WTC11 (cell line): Measurements from ENCODE around the gene RHOB. TPM values are rescaled to one million over a fixed set of nuclear protein-coding genes. Genes with fewer than 3 reads are reported as not detected.

Experiments used
- ATAC-seq: fragments of 200-7000 bp; cut with Tn5 transposase; 2 replicates; pipeline ENCODE4 v1.10.0; 2021; ENCODE audit warnings: mild to moderate bottlenecking, moderate library complexity
- CTCF ChIA-PET: fragments of 300-600 bp; sonication (Branson Sonifier 250); formaldehyde crosslinking; loops from one replicate; lab custom pipeline; 2021; ENCODE audit warnings: antibody characterized with exemption; lab: Charles Lee
- POLR2A ChIA-PET: fragments of 350-600 bp; sonication (Branson Sonifier 250); formaldehyde crosslinking; loops from one replicate; lab custom pipeline; 2021; ENCODE audit warnings: antibody characterized with exemption; lab: Charles Lee
- DNase-seq: peaks from one replicate; pipeline ENCODE4 v3.0.0; 2021; ENCODE audit warnings: low spot score
- H3K27ac Mint-ChIP-seq: 2 replicates; pipeline ENCODE4 v1.8.0; 2021; ENCODE audit warnings: mixed read lengths
- H3K27me3 Mint-ChIP-seq: 2 replicates; pipeline ENCODE4 v1.8.0; 2021; ENCODE audit warnings: low read depth, mild to moderate bottlenecking, moderate library complexity, mixed read lengths
- H3K36me3 Mint-ChIP-seq: 2 replicates; pipeline ENCODE4 v1.8.0; 2021; ENCODE audit warnings: mixed read lengths
- H3K4me1 Mint-ChIP-seq: 2 replicates; pipeline ENCODE4 v1.8.0; 2022; ENCODE audit warnings: mixed read lengths
- H3K4me3 Mint-ChIP-seq: 2 replicates; pipeline ENCODE4 v1.8.0; 2021; ENCODE audit warnings: mild to moderate bottlenecking, moderate library complexity, mixed read lengths
- H3K9me3 Mint-ChIP-seq: 2 replicates; pipeline ENCODE4 v1.8.0; 2021; ENCODE audit warnings: mixed read lengths
- AR ChIP-seq: fragments of 250-450 bp; sonication (Bioruptor Pico); IDR thresholded peaks from 2 replicates; pipeline ENCODE4 v1.9.0; 2021; ENCODE audit warnings: mild to moderate bottlenecking
- FOXP1 ChIP-seq: sonication (generic); formaldehyde crosslinking; IDR thresholded peaks from 2 replicates; pipeline ENCODE4 v1.8.0; 2022; ENCODE audit warnings: missing genetic modification reagents, mild to moderate bottlenecking, moderate library complexity, borderline replicate concordance
- GRHL2 ChIP-seq: fragments of 250-450 bp; sonication (Bioruptor Pico); IDR thresholded peaks from 2 replicates; pipeline ENCODE4 v1.8.0; 2022; ENCODE audit warnings: mild to moderate bottlenecking, moderate library complexity; ENCODE audit not compliant: insufficient replicate concordance, severe bottlenecking
- MYBL2 ChIP-seq: sonication (generic); formaldehyde crosslinking; IDR thresholded peaks from 2 replicates; pipeline ENCODE4 v1.8.1; 2023; ENCODE audit warnings: mild to moderate bottlenecking, moderate library complexity, missing genetic modification reagents
- NR3C1 ChIP-seq: sonication (generic); formaldehyde crosslinking; conservative IDR thresholded peaks from 2 replicates; pipeline ENCODE4 v1.8.1; 2023; ENCODE audit warnings: low read depth, mild to moderate bottlenecking, missing genetic modification reagents
- PRRX2 ChIP-seq: fragments of 250-450 bp; sonication (Bioruptor Pico); IDR thresholded peaks from 2 replicates; pipeline ENCODE4 v1.8.0; 2021; ENCODE audit warnings: mild to moderate bottlenecking
- SMAD4 ChIP-seq: sonication (generic); formaldehyde crosslinking; IDR thresholded peaks from 2 replicates; pipeline ENCODE4 v1.8.0; 2022; ENCODE audit warnings: mild to moderate bottlenecking, missing genetic modification reagents
- SOX15 ChIP-seq: fragments of 250-450 bp; sonication (Bioruptor Pico); IDR thresholded peaks from 2 replicates; pipeline ENCODE4 v1.9.0; 2021; ENCODE audit warnings: mild to moderate bottlenecking
- TEAD4 ChIP-seq: sonication (generic); formaldehyde crosslinking; IDR thresholded peaks from 2 replicates; pipeline ENCODE4 v1.8.0; 2022; ENCODE audit warnings: mild to moderate bottlenecking, missing genetic modification reagents
- ZNF219 ChIP-seq: sonication (generic); formaldehyde crosslinking; IDR thresholded peaks from 2 replicates; pipeline ENCODE4 v1.8.0; 2023; ENCODE audit warnings: missing genetic modification reagents, mild to moderate bottlenecking, borderline replicate concordance
- ZNF232 ChIP-seq: sonication (generic); formaldehyde crosslinking; IDR thresholded peaks from 2 replicates; pipeline ENCODE4 v1.8.0; 2022; ENCODE audit warnings: mild to moderate bottlenecking, missing genetic modification reagents
- ZNF396 ChIP-seq: fragments of 250-450 bp; sonication (Bioruptor Pico); IDR thresholded peaks from 2 replicates; pipeline ENCODE4 v1.8.0; 2021; ENCODE audit warnings: mild to moderate bottlenecking, moderate library complexity, borderline replicate concordance
- ZNF416 ChIP-seq: fragments of 250-450 bp; sonication (Bioruptor Pico); IDR thresholded peaks from 2 replicates; pipeline ENCODE4 v1.9.0; 2021; ENCODE audit warnings: mild to moderate bottlenecking, inconsistent platforms
- total RNA-seq: library from RNA; stranded (reverse); gene quantifications from 3 replicates; pipeline ENCODE4 v1.2.3, GENCODE V29; 2021
- TF ChIP-seq, protein P1 (sequence below): fragments of 250-450 bp; sonication (Bioruptor Pico); IDR thresholded peaks from 2 replicates; pipeline ENCODE4 v1.9.0; 2021; ENCODE audit warnings: moderate library complexity, mild to moderate bottlenecking, inconsistent platforms, borderline replicate concordance
- TF ChIP-seq, protein P2 (sequence below): sonication (generic); formaldehyde crosslinking; IDR thresholded peaks from 2 replicates; pipeline ENCODE4 v1.8.1; 2022; ENCODE audit warnings: missing genetic modification reagents, borderline replicate concordance
- TF ChIP-seq, protein P3 (sequence below): fragments of 250-450 bp; sonication (Bioruptor Pico); IDR thresholded peaks from 2 replicates; pipeline ENCODE4 v1.9.0; 2021; ENCODE audit warnings: mild to moderate bottlenecking
- TF ChIP-seq, protein P4 (sequence below): sonication (generic); formaldehyde crosslinking; IDR thresholded peaks from 2 replicates; pipeline ENCODE4 v1.8.1; 2023; ENCODE audit warnings: mild to moderate bottlenecking, missing genetic modification reagents, moderate library complexity
- TF ChIP-seq, protein P5 (sequence below): sonication (generic); formaldehyde crosslinking; IDR thresholded peaks from 2 replicates; pipeline ENCODE4 v1.8.0; 2023; ENCODE audit warnings: missing genetic modification reagents
- TF ChIP-seq, protein P6 (sequence below): sonication (generic); formaldehyde crosslinking; IDR thresholded peaks from 2 replicates; pipeline ENCODE4 v1.8.0; 2022; ENCODE audit warnings: missing genetic modification reagents

Gene RHOB
- total RNA-seq, 1 experiment from 2014 or later = 20.4 TPM

DNA sequence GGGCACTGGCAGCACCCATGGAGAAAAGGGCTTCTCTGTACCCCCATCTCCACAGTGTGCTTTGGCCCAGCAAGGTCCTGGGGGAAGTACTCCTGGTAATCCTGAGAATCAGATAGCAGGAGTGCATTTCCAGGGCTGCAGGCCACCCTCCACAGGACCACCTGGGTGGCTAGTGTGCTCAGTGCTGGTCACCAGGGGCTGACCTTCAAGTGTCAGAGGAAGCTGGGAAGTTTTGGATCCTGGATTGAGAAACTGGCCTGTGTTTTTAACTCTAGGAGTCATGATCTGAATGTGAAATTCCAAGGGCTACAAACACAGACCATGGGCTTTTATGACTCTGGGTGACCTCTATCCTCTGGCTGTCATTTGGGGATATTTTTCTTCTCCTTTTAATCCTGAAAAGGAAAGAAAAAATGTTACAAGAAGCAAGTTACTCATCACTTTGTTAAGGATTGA is 9.3 kb downstream of the RHOB start:
- peaks cover 10% of the 10 kb centered on the region for H3K4me1 Mint-ChIP-seq
- DNase-seq (no peak), ATAC-seq (no peak)
- peaks cover 5% of the 10 kb centered on the region for H3K9me3 Mint-ChIP-seq
- no peak overlapping the region for H3K27ac Mint-ChIP-seq
- no peaks in the 10 kb centered on the region for H3K36me3 Mint-ChIP-seq
- POLR2A ChIA-PET = no interaction called here
- TF ChIP-seq, protein P1, sequence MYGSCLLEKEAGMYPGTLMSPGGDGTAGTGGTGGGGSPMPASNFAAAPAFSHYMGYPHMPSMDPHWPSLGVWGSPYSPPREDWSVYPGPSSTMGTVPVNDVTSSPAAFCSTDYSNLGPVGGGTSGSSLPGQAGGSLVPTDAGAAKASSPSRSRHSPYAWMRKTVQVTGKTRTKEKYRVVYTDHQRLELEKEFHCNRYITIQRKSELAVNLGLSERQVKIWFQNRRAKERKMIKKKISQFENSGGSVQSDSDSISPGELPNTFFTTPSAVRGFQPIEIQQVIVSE (CRISPR knock-in tag) = no peak
- TF ChIP-seq AR (CRISPR knock-in tag) (no peak), NR3C1 (CRISPR knock-in tag) (no peak), ZNF416 (no peak), GRHL2 (CRISPR knock-in tag) (no peak), ZNF396 (no peak), FOXP1 (CRISPR knock-in tag) (no peak)
- TF ChIP-seq, protein P2, sequence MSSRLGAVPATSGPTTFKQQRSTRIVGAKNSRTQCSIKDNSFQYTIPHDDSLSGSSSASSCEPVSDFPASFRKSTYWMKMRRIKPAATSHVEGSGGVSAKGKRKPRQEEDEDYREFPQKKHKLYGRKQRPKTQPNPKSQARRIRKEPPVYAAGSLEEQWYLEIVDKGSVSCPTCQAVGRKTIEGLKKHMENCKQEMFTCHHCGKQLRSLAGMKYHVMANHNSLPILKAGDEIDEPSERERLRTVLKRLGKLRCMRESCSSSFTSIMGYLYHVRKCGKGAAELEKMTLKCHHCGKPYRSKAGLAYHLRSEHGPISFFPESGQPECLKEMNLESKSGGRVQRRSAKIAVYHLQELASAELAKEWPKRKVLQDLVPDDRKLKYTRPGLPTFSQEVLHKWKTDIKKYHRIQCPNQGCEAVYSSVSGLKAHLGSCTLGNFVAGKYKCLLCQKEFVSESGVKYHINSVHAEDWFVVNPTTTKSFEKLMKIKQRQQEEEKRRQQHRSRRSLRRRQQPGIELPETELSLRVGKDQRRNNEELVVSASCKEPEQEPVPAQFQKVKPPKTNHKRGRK (CRISPR knock-in tag) = no peak
- TF ChIP-seq, protein P3, sequence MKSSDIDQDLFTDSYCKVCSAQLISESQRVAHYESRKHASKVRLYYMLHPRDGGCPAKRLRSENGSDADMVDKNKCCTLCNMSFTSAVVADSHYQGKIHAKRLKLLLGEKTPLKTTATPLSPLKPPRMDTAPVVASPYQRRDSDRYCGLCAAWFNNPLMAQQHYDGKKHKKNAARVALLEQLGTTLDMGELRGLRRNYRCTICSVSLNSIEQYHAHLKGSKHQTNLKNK (CRISPR knock-in tag) = no peak
- peaks cover 38% of the 10 kb centered on the region for H3K27me3 Mint-ChIP-seq
- H3K4me3 Mint-ChIP-seq = no peak overlapping the region
- CTCF ChIA-PET = interaction anchor here (1.3 kb wide), 1 partner anchor 106 kb away, joined by 3 read pairs; no protein-coding TSS in a partner anchor

- DNase-seq = no peak
- H3K36me3 Mint-ChIP-seq = no peaks in the 10 kb centered on the region
- ChIA-PET POLR2A (interaction anchor here (0.8 kb wide), 1 partner anchor 53 kb away, joined by 3 read pairs; no protein-coding TSS in a partner anchor), CTCF (interaction anchor here (1.4 kb wide), 1 partner anchor 179 kb away, joined by 3 read pairs; no protein-coding TSS in a partner anchor)
- ATAC-seq = no peak
- H3K27me3 Mint-ChIP-seq = peaks cover 38% of the 10 kb centered on the region
- no peak overlapping the region for H3K4me3 Mint-ChIP-seq
- no peak overlapping the region for H3K27ac Mint-ChIP-seq
- H3K9me3 Mint-ChIP-seq = peaks cover 12% of the 10 kb centered on the region
- H3K4me1 Mint-ChIP-seq = peaks cover 8% of the 10 kb centered on the region
- no peak for TF ChIP-seq ZNF219 (CRISPR knock-in tag)
- TF ChIP-seq PRRX2 = no peak
- no peak for TF ChIP-seq TEAD4
- no peak for TF ChIP-seq SOX15 (CRISPR knock-in tag)
- TF ChIP-seq, protein P4, sequence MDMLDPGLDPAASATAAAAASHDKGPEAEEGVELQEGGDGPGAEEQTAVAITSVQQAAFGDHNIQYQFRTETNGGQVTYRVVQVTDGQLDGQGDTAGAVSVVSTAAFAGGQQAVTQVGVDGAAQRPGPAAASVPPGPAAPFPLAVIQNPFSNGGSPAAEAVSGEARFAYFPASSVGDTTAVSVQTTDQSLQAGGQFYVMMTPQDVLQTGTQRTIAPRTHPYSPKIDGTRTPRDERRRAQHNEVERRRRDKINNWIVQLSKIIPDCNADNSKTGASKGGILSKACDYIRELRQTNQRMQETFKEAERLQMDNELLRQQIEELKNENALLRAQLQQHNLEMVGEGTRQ (CRISPR knock-in tag) = no peak
- TF ChIP-seq SMAD4 (CRISPR knock-in tag) = no peak
- TF ChIP-seq, protein P5, sequence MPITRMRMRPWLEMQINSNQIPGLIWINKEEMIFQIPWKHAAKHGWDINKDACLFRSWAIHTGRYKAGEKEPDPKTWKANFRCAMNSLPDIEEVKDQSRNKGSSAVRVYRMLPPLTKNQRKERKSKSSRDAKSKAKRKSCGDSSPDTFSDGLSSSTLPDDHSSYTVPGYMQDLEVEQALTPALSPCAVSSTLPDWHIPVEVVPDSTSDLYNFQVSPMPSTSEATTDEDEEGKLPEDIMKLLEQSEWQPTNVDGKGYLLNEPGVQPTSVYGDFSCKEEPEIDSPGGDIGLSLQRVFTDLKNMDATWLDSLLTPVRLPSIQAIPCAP (CRISPR knock-in tag) = no peak
- TF ChIP-seq, protein P6, sequence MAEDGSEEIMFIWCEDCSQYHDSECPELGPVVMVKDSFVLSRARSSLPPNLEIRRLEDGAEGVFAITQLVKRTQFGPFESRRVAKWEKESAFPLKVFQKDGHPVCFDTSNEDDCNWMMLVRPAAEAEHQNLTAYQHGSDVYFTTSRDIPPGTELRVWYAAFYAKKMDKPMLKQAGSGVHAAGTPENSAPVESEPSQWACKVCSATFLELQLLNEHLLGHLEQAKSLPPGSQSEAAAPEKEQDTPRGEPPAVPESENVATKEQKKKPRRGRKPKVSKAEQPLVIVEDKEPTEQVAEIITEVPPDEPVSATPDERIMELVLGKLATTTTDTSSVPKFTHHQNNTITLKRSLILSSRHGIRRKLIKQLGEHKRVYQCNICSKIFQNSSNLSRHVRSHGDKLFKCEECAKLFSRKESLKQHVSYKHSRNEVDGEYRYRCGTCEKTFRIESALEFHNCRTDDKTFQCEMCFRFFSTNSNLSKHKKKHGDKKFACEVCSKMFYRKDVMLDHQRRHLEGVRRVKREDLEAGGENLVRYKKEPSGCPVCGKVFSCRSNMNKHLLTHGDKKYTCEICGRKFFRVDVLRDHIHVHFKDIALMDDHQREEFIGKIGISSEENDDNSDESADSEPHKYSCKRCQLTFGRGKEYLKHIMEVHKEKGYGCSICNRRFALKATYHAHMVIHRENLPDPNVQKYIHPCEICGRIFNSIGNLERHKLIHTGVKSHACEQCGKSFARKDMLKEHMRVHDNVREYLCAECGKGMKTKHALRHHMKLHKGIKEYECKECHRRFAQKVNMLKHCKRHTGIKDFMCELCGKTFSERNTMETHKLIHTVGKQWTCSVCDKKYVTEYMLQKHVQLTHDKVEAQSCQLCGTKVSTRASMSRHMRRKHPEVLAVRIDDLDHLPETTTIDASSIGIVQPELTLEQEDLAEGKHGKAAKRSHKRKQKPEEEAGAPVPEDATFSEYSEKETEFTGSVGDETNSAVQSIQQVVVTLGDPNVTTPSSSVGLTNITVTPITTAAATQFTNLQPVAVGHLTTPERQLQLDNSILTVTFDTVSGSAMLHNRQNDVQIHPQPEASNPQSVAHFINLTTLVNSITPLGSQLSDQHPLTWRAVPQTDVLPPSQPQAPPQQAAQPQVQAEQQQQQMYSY (CRISPR knock-in tag) = no peak
- no peak for TF ChIP-seq ZNF232
- no peak for TF ChIP-seq MYBL2
Measured at GRCh38 chr2:20456636-20457426, 10.0 kb downstream of the RHOB start.
